SU-DHL-6 (cell line): ENCODE data around the gene ST3GAL3.
A peak's percentile ranks its signal among the peaks of the same experiment; 100 is the strongest.

ENCODE experiments used
- H2AFZ ChIP-seq: fragments of 200-600 bp; sonication (generic); 2 replicates; pipeline ENCODE4 v1.6.1; 2014; ENCODE audit warnings: low read depth, mild to moderate bottlenecking, moderate library complexity, mixed read lengths, antibody characterized with exemption, low read length; ENCODE audit not compliant: severe bottlenecking
- H3F3A ChIP-seq: fragments of 200-600 bp; shearing (Covaris generic); 2 replicates; pipeline ENCODE4 v1.6.0; 2016; ENCODE audit warnings: antibody characterized with exemption, mild to moderate bottlenecking; ENCODE audit not compliant: insufficient read depth
- H3K27ac ChIP-seq: fragments of 200-600 bp; sonication (generic); 2 replicates; pipeline ENCODE4 v1.5.1; 2016; ENCODE audit warnings: low read depth, mild to moderate bottlenecking, low read length, moderate library complexity, mixed read lengths
- H3K27me3 ChIP-seq: fragments of 200-600 bp; sonication (generic), shearing (Covaris generic); 2 replicates; pipeline ENCODE4 v1.6.0; 2014; ENCODE audit warnings: mild to moderate bottlenecking, low read length
- H3K36me3 ChIP-seq: fragments of 200-600 bp; sonication (generic); 2 replicates; pipeline ENCODE4 v1.6.1; 2014; ENCODE audit warnings: mild to moderate bottlenecking, low read length, mixed read lengths
- H3K4me2 ChIP-seq: fragments of 300-600, 200-600 bp; shearing (Covaris generic), sonication (generic); 2 replicates; pipeline ENCODE4 v1.6.0; 2014; ENCODE audit warnings: low read length, low read depth, mild to moderate bottlenecking; ENCODE audit not compliant: poor library complexity, severe bottlenecking
- H3K4me3 ChIP-seq: fragments of 200-600 bp; sonication (generic); 2 replicates; pipeline ENCODE4 v1.5.1; 2014; ENCODE audit warnings: antibody characterized with exemption, low read length, mild to moderate bottlenecking, mixed read lengths; ENCODE audit not compliant: insufficient read depth, poor library complexity, severe bottlenecking
- H3K79me2 ChIP-seq: fragments of 200-600 bp; sonication (generic); 2 replicates; pipeline ENCODE4 v1.6.1; 2014; ENCODE audit warnings: mild to moderate bottlenecking, low read length, moderate library complexity; ENCODE audit not compliant: insufficient read depth
- H3K9ac ChIP-seq: fragments of 200-600 bp; sonication (generic); 2 replicates; pipeline ENCODE4 v1.7.0; 2014; ENCODE audit warnings: mild to moderate bottlenecking, low read length
- H3K9me2 ChIP-seq: fragments of 200-600 bp; sonication (generic); replicated peaks from 2 replicates; pipeline ENCODE4 v1.6.1; 2014; ENCODE audit warnings: low read length; ENCODE audit not compliant: insufficient read depth
- H3K9me3 ChIP-seq: fragments of 200-600 bp; sonication (generic); 2 replicates; pipeline ENCODE4 v1.6.1; 2014; ENCODE audit warnings: low read length, mixed read lengths; ENCODE audit not compliant: insufficient read depth
- H4K20me1 ChIP-seq: fragments of 200-600 bp; sonication (generic); 2 replicates; pipeline ENCODE4 v1.6.1; 2014; ENCODE audit warnings: low read depth, mild to moderate bottlenecking, antibody characterized with exemption, low read length, moderate library complexity, mixed read lengths
- EZH2phosphoT487 ChIP-seq: fragments of 200-600 bp; sonication (generic), shearing (Covaris generic); conservative IDR thresholded peaks from 2 replicates; pipeline ENCODE4 v1.6.1; 2018; ENCODE audit warnings: mild to moderate bottlenecking, antibody characterized with exemption, low read length, moderate library complexity, mixed read lengths
- TF ChIP-seq, protein P1 (sequence below): fragments of 200-600 bp; sonication (generic); IDR thresholded peaks from one replicate; pipeline ENCODE4 v1.5.1; 2017; ENCODE audit warnings: antibody characterized with exemption, mild to moderate bottlenecking, low read length, moderate library complexity; ENCODE audit not compliant: insufficient read depth, poor library complexity, severe bottlenecking

ST3GAL3 gene

DNA sequence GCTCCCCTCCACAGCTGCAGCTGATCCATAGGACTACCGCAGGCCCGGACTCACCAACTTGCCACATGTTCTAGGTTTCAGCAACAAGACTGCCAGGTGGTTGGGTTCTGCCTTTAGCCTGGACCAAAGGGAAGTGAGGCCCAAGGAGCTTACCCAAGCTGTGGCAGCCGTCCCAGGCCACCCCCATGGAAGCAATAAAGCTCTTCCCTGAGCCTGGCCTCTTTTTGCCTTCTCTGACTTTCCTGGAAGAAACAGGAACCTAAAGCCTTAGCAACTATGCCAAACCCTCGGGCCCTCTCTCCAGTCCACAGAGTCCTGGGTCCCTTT lies 223.6 kb downstream of the ST3GAL3 start:
- no peaks in the 10 kb centered on the region for H3K9me2 ChIP-seq
- H4K20me1 ChIP-seq: no peaks in the 10 kb centered on the region
- H3K27ac ChIP-seq: no peak overlapping the region
- no peak overlapping the region for H3K9ac ChIP-seq
- no peak overlapping the region for H2AFZ ChIP-seq
- no peaks in the 10 kb centered on the region for H3K27me3 ChIP-seq
- H3K9me3 ChIP-seq: no peaks in the 10 kb centered on the region
- no peaks in the 10 kb centered on the region for H3F3A ChIP-seq
- no peaks in the 10 kb centered on the region for H3K36me3 ChIP-seq
- H3K4me2 ChIP-seq: no peak overlapping the region
- TF ChIP-seq, protein P1, sequence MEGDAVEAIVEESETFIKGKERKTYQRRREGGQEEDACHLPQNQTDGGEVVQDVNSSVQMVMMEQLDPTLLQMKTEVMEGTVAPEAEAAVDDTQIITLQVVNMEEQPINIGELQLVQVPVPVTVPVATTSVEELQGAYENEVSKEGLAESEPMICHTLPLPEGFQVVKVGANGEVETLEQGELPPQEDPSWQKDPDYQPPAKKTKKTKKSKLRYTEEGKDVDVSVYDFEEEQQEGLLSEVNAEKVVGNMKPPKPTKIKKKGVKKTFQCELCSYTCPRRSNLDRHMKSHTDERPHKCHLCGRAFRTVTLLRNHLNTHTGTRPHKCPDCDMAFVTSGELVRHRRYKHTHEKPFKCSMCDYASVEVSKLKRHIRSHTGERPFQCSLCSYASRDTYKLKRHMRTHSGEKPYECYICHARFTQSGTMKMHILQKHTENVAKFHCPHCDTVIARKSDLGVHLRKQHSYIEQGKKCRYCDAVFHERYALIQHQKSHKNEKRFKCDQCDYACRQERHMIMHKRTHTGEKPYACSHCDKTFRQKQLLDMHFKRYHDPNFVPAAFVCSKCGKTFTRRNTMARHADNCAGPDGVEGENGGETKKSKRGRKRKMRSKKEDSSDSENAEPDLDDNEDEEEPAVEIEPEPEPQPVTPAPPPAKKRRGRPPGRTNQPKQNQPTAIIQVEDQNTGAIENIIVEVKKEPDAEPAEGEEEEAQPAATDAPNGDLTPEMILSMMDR: no peak
- no peak for TF ChIP-seq EZH2phosphoT487
- no peak overlapping the region for H3K4me3 ChIP-seq
- H3K79me2 ChIP-seq: no peaks in the 10 kb centered on the region

DNA sequence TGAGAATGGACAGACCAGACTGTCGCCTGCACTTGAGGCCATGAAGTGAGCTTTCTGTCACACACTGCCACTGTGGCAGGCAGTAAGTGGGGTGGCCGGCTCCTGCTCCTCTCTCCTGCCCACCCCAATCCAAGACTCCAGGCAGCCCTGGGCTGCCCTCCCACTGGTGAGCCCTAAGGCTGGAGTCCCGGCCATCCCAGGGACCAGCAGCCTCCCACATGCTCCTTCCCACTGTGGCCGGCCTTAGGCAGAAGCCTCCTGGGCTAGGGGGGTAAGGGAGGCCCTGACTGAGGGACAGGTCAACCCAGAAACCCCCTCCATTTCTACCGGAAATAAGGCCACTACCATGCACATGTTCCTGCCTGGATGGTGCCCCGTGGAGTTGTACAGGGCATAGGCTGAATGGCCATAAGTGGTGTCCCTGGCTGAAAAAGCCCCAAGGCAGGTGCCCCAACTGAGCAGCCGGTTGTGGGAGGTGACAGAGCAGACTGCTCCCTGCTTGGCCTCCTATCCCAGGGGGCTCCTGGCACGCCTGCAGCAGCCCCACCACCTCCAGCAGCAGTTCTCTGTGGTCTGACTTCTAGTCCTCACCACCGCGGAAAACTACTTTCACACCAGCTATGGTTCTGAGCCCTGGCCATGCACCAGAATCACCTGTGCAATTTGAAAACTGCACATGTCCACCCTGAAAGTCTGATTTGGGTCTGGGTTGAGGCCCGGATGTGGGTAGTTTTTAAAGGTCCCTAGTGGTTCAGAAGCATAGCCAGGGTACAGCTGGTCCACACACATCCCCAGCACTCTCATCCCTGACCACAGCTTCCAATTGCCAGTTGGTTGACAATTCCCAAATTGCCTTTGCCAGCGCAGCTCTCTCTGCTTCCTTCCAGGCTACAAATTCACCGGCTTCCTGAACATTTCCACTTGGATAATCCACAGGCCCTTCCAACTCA lies 224.7 kb downstream of the ST3GAL3 start:
- no peak overlapping the region for H3K27ac ChIP-seq

DNA sequence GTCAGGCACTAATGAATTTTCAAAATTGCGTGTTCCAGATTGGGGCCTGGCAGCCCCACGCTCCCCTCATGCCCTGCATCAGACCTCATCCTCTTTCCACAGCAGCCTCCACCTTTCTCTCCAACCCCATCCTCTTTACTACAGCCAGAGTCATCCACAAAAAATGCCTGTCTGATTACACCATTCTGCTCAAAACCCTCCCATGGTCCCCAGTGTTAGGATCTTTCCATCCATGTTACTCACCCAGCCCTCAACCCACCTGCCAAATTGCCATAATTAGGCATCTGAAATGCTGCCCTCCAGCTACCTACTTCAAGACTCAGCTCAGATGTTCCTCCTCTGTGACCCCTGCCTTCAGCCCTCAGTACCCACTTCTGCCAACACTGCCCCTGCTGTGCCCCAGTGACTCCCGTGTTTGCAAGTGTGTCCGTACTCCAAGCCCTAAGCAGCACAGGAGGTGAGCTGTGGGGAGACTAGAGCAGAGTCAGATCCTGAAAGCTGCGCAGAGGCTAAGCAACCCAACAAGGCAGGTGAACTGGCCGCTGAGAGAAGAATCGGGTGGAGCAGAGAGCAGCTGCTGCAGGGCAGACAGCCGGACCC lies 225.6 kb downstream of the ST3GAL3 start:
- Histone ChIP-seq H3K79me2 (no peaks in the 10 kb centered on the region), H3K36me3 (no peaks in the 10 kb centered on the region), H2AFZ (peak overlapping the region; percentile 24), H3K27ac (no peak overlapping the region), H3K9me3 (no peaks in the 10 kb centered on the region), H3K9me2 (no peaks in the 10 kb centered on the region), H3K9ac (no peak overlapping the region), H3F3A (no peaks in the 10 kb centered on the region), H3K4me3 (no peak overlapping the region), H3K4me2 (no peak overlapping the region), H3K27me3 (no peaks in the 10 kb centered on the region), H4K20me1 (no peaks in the 10 kb centered on the region)
- TF ChIP-seq EZH2phosphoT487: no peak
- TF ChIP-seq, protein P1: no peak

More for the DNA sequence above, 224.7 kb downstream of the ST3GAL3 start:
- H3F3A ChIP-seq: no peaks in the 10 kb centered on the region
- no peaks in the 10 kb centered on the region for H3K9me2 ChIP-seq
- no peak overlapping the region for H3K4me2 ChIP-seq
- H3K4me3 ChIP-seq: no peak overlapping the region
- H4K20me1 ChIP-seq: no peaks in the 10 kb centered on the region
- no peaks in the 10 kb centered on the region for H3K79me2 ChIP-seq
- no peaks in the 10 kb centered on the region for H3K9me3 ChIP-seq
- H3K27me3 ChIP-seq: no peaks in the 10 kb centered on the region
- H2AFZ ChIP-seq: no peak overlapping the region
- no peaks in the 10 kb centered on the region for H3K36me3 ChIP-seq
- no peak for TF ChIP-seq EZH2phosphoT487
- TF ChIP-seq, protein P1: no peak
- H3K9ac ChIP-seq: no peak overlapping the region
